H1 (cell line): ENCODE data around the gene FAM98C. TPM values are rescaled to one million over a fixed set of nuclear protein-coding genes. Genes with fewer than 3 reads are reported as not detected.

ENCODE experiments used
- CTBP2 ChIP-seq: IDR thresholded peaks from 2 replicates; pipeline ENCODE4 v1.7.0; 2011; ENCODE audit warnings: borderline replicate concordance, mild to moderate bottlenecking, moderate library complexity, mixed read lengths, low read length; ENCODE audit not compliant: insufficient read depth, insufficient read length
- E2F6 ChIP-seq: IDR thresholded peaks from 2 replicates; pipeline ENCODE4 v1.6.1; 2012; ENCODE audit warnings: inconsistent platforms
- RNF2 ChIP-seq: fragments of 200-900, 300-1000 bp; sonication (generic); IDR thresholded peaks from 2 replicates; pipeline ENCODE4 v1.7.1; 2016; ENCODE audit warnings: borderline replicate concordance, low read depth, mild to moderate bottlenecking, antibody characterized with exemption, low read length; ENCODE audit not compliant: poor library complexity, severe bottlenecking; ENCODE audit errors: missing control alignments
- SAP30 ChIP-seq: fragments of 300-600 bp; sonication (generic); IDR thresholded peaks from 2 replicates; pipeline ENCODE4 v1.7.1; 2012; ENCODE audit warnings: low read length, moderate library complexity, mild to moderate bottlenecking, inconsistent platforms; ENCODE audit not compliant: insufficient read depth, insufficient replicate concordance
- polyA plus RNA-seq, 7 experiments: library from polyadenylated mRNA; depleted of rRNA in 3 of 7; stranded (reverse) in 5 of 7; unstranded in 2 of 7; fragments of >200 nt in 5 of 7; fragments of 200-250 nt in 2 of 7; gene quantifications; 1 replicate in 5 of 7; 2 replicates in 1 of 7; 4 replicates in 1 of 7; pipeline versions ENCODE4 v1.2.1 to v1.2.3, GENCODE V29; 2011 to 2013; ENCODE audit warnings: missing spikeins in 2 of 7, mixed read lengths in 2 of 7
- total RNA-seq: library from RNA; stranded (reverse); fragmentation: NEBNext Ultra II Directional; extraction: Animal tissue kit (Norgen Biotek cat#: 25700); gene quantifications from 2 replicates; pipeline ENCODE4 v1.2.1, GENCODE V29; 2021

Gene FAM98C
- total and polyA plus RNA-seq, 2 of the 8 experiments (the other 6 are each of a cell fraction or from before 2014, with no cell fraction given): 6.1 to 9.4 TPM

GRCh38 chr19:38400361-38400760 lies 2.5 kb upstream of the FAM98C start (continued):
- TF ChIP-seq RNF2 (no peak), SAP30 (no peak), CTBP2 (no peak), E2F6 (no peak)
